RCC 7860 (cell line): Measurements from ENCODE around the gene AGK.

Source experiments
- DNase-seq: peaks from one replicate; pipeline ENCODE4 v3.0.0-alpha.2; 2015; ENCODE audit warnings: low spot score
- FAIRE-seq: peaks from 2 replicates; lab custom pipeline; 2012; peaks lifted over from hg19 to GRCh38; lab: Jason Lieb, UNC

AGK gene

DNA sequence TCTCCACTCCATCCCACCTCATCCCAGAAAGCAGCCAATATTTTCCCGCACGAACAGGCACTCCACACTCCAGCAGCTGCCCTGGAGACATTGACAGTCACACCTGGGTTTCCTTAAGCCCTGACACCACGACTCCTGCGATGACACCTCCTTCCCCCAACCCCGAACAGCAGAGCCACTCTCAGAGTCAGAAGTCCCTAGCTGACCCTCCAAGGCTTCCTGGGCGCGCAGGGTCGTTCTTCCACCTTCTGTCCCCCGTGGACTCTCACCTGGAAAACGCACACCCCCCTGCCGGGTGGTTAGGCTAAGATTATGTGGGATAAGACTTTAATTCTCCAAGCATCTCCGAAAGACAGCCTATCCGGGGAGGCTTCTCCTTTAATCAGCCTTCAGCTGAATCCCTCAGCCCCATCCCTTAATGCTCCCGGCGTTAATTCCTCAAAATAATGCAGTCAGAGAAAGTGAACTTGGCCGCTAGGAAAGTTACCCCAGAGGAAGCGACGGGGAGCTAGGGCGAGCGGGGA, 149.7 kb downstream of the AGK start:
- no peak for FAIRE-seq

DNA sequence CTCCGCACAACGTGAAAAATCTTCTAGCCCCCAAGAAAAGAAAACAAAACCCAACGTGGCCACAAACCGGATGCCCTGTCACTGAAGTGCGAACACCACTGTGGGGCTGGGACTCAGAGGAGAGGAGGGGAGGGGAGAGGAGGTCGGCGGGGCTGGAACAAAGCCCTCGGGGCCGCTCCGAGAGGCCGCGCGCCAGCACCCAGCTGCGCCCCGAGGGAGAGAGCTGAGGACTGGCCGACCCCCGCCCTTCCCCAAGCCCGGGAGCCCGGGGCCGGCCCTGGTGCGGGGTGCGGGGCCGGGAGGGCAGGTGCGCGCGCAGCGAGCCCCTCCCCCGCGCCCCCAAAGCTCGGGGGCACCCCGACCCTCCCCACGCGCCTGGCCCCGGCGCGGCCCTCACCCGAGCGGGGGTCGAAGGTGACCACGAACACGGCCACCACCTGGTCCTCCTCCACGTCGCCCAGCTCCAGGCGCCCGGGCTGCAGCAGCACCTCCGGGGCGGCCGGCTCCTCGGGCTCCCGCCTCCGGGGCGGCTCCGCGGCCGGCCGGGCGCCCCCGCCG, 150.4 kb downstream of the AGK start:
- DNase-seq (peak; percentile 27), FAIRE-seq (no peak)

More for the DNA sequence above, 149.7 kb downstream of the AGK start:
- no peak for DNase-seq

DNA sequence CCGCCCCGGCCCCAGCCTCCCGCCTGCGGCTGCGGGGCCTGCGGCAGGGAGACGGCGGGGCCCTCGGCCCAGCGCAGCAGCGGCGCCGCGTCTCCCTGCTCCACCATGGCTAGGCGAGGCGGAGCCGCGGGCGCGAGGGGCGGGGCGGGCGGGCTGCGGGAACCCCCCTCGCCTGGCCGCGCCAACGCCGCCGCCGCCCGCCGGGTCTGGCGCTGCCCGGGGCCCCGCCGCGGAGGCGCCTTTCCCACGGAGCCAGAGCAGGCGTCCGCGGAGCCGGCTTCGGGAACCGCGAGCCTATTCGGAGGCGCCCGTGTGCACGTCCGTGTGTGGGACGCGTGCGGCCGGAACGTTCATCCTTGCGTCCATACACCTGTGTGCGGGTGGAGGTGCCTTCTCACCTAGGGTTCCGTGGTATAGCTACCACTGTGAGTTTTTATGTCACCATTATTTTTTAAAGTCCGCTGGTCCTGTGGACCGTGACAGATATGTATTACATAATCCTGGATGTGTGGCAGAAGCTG, 150.9 kb downstream of the AGK start, which contains the start of gene DENND11:
TSS of gene DENND11 (minus strand) at position 120 of the 521 bp plus-strand sequence. CDS start at position 107, 13 bp downstream.
- no peak for FAIRE-seq
- DNase-seq = no peak

DNA sequence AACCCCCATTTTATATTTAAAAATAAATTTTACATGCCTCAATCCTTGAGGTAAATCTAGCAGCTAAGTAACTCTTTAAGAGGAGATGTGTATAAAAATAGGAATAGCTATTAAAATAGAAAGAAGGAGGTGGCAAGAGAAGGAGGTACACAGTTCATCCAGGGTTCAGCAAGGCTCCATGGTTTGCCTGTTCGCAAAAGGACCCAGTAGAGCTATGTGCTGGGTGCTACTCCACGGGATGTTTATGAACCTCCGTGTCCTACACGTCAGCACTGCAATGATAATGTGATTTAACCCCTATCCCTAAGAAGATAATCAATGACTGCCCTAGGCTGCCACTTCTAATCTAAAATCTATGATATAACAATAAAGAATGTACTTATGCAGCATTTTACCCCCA, 151.7 kb downstream of the AGK start:
- no peak for DNase-seq

DNA sequence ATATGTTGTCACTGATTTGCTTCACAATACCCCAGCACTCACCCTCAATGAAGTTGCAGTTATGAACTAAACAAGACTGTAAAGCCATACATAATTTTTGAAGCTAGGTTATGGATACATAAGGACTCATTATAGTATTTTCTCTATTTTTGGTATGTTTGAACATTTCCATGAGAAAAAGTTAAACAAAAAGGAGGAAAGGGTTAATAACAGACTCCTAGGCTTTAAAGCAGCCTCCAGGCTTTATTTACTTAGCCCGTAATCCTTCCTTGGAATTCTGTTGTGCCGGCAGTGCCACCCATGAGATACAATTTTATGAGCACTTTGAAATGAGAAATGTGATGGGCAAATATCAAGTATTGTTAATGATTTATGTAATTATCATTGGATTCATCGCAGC, 152.9 kb downstream of the AGK start:
- FAIRE-seq (no peak), DNase-seq (no peak)

More for the DNA sequence above, 151.7 kb downstream of the AGK start:
- FAIRE-seq = no peak

DNA sequence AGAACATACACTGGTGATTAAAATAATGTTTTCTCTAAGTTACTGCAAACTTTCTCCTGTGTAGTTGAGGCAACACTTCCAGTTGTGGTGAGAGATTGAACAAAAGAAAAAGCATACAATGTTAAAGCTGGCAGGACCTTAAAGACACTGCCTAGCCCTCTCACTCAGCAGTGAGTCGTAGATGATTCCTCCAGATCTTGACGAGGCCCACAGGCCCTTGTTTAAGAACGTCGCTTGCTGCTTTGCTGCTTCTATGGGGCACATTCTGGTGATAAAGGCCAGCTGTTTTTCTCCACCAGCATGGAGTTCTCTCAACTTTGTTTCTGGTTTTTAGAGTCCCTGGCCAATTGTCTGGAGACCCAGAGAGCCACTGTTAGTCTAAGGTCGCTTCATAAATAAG, 153.5 kb downstream of the AGK start:
- DNase-seq (no peak), FAIRE-seq (no peak)
